HG03135 (cell line): ENCODE data around the gene PRRX1.

ENCODE experiments used
- ATAC-seq: cut with Tn5 transposase; IDR thresholded peaks from one replicate; pipeline ENCODE4 v1.9.1; 2021; ENCODE audit warnings: mild to moderate bottlenecking, moderate library complexity; ENCODE audit not compliant: unreplicated experiment

The PRRX1 gene

DNA sequence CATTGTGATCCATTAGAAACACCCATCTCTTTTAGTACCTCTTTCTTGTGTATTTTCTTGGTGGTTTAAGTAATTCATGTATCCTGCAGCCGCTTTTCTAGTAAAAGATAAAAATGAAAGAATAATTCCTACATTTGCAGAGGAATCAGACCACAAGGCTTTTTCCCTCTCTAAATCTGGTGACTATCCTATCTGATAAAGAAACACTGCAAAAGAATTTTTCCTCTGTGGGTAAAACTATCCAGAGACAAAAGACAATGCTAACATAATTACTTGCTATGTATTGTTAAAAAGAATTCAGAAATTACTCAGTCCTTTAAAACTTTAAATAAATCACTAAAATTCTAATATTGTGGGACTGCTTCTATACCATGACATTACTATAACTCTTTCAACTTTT is 51.0 kb downstream of the PRRX1 start:
- no peak for ATAC-seq

DNA sequence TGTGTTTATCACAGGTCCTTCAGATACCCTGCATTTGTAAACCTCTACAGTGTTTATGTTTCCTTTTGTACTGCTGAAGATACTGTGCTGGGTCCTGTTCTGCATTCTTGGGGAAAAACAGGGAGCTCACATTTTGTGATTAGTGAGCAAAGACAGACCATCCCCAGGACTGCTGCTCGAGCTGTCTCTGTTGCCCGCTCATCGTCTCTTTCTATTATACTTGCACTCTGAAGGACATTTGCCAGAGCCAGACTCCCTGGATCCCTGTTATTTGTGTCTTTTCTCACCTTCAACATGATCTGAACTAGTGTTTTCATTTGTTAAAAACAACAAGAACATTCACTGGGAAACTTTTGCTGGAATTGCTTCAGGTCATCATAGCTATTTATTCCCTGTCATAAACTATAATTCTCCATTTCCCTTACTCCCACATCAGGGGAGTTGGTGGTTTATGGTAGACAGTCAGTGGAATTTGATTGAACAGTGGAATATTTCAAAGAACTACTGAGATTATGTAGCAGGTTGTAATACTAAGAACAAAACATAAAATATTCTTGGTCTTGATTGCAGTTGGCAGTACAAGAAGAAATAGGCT is 53.0 kb downstream of the PRRX1 start:
- no peak for ATAC-seq

DNA sequence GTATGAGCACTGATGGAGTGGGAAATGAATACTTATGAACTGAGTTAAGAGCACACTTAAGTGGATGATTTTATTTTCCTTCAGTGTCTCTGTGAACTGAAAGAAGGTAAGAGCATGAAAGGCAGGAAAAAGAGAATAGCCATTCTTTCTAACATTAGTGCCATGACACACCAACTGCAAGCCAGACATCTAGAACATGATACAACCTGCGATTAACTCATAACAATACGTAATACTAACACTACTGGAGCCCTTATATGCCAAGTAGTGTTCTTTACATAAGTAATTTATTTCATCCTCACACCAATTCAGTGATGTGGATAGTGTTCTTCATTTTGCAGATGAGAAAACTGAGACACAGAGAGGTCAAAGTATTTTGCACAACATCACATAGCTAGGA is 56.7 kb downstream of the PRRX1 start:
- no peak for ATAC-seq

GRCh38 chr1:170721621-170722020 is 57.7 kb downstream of the PRRX1 start:
- no peak for ATAC-seq

- no peak for ATAC-seq
Measured at GRCh38 chr1:170723518-170723917, 59.6 kb downstream of the PRRX1 start.

DNA sequence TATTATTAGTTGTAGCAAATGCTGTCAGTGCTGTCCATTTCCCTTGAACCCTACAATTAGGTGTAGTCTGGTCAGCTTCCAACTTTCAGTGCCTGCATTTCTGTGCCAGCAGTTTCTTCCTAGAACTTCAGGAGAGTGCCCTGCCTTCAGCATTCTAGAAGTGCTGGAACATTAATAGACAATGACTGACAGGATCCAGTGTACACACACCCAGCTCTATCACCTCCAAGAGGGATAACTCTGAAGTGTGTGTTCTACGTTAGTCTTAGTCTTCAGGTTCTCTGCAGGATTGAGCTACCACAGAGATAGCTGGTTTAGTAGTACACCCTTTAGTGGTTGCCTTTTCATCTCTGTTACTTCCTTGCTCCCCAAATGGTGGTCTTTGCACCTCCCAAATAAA is 61.4 kb downstream of the PRRX1 start:
- no peak for ATAC-seq

- no peak for ATAC-seq
Measured at GRCh38 chr1:170727963-170728362, 64.0 kb downstream of the PRRX1 start.

GRCh38 chr1:170729225-170730002 is 65.5 kb downstream of the PRRX1 start:
- ATAC-seq = no peak

- no peak for ATAC-seq
Measured at GRCh38 chr1:170730014-170730413, 66.1 kb downstream of the PRRX1 start.

DNA sequence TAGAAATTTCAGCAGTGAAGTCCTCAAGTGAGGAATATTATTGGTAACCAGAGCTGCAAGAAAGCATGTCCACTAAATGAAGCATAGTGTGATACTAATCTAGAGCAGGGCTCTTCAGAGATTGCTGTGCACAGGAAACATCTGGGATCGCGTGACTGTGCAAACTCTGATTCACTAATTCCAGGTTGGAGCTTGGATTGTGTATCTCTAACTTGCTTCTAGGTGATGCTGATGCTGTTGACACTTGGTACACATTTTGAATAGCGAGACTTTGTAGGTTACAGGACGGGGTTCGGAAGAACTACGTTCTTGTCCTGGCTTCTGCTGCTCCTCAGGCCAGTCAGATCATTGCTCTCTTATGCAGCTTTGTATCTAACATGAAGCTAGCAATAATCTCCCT is 66.5 kb downstream of the PRRX1 start:
- no peak for ATAC-seq

DNA sequence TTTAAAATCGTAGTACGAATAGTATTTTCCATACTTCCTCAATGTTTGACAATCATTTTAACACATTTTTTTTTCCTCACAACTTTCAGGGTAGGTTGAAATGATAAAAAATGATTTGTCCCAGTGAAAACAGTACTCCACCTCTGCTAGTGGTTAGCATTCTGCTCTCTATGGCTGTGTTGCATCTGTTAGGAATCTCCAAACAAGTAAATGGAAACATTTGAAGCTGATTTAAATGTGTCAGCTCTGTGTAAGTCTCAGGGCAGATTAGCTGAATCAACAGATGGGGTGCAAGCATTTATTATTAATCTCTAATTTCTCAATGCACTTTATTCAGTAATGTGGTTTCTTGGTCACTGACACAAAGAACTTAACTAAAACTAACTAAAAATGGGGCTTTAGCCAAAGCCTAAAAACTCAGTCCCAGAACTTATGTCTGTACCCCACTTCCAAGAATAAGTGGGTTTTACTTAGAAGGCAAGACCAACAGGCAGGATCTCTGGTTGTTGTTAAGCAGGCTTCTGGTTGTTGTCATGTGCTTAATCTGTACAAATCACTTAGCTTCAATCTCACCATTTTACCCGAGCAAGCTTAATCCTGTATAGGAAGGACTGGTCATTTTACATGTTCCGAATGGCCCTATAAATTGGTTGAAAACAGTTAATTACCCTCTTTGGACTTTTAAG is 67.8 kb downstream of the PRRX1 start:
- ATAC-seq = no peak

GRCh38 chr1:170732252-170732588 is 68.3 kb downstream of the PRRX1 start:
- no peak for ATAC-seq

- ATAC-seq = no peak
Measured at GRCh38 chr1:170734412-170735175, 70.7 kb downstream of the PRRX1 start.

GRCh38 chr1:170735366-170736263 is 71.7 kb downstream of the PRRX1 start:
- ATAC-seq = no peak

GRCh38 chr1:170739803-170740202 is 75.9 kb downstream of the PRRX1 start:
- no peak for ATAC-seq

GRCh38 chr1:170741678-170742077 is 77.7 kb downstream of the PRRX1 start:
- ATAC-seq = no peak

DNA sequence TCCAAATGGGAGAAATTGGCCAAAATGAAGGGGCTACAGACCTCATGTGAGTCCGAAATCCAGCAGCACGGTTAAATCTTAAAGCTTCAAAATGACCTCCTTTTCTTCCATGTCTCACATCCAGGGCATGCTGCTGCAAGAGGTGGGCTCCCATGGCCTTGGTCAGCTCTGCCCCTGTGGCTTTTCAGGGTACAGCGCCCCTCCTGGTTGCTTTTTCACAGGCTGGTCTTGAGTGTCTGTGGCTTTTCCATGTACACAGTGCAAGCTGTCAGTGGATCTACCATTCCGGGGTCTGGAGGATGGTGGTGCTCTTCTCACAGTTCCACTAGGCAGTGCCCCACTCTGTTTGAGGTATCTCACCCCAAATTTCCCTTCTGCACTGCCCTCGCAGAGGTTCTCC is 78.7 kb downstream of the PRRX1 start:
- no peak for ATAC-seq

- ATAC-seq = no peak
Measured at GRCh38 chr1:170743083-170743482, 79.2 kb downstream of the PRRX1 start.

- no peak for ATAC-seq
Measured at GRCh38 chr1:170749549-170749948, 85.6 kb downstream of the PRRX1 start.

GRCh38 chr1:170749959-170750358 is 86.0 kb downstream of the PRRX1 start:
- no peak for ATAC-seq

- no peak for ATAC-seq
Measured at GRCh38 chr1:170755795-170756194, 91.9 kb downstream of the PRRX1 start.
